AG04449 (cell line): Measurements from ENCODE around the gene RPUSD4.

Experiments
- CTCF ChIA-PET: fragments of 350-600 bp; formaldehyde crosslinking; extraction: SDS; loops from one replicate; lab custom pipeline; 2021; ENCODE audit warnings: antibody characterized with exemption; lab: Yijun Ruan, JAX
- POLR2A ChIA-PET: fragments of 400-600, 350-600 bp; formaldehyde crosslinking; extraction: SDS; loops from one replicate; lab custom pipeline; 2020; ENCODE audit warnings: antibody characterized with exemption, inconsistent platforms; lab: Yijun Ruan, JAX
- DNase-seq: peaks from one replicate; pipeline ENCODE4 v3.0.0-alpha.2; 2010; ENCODE audit warnings: low read depth, low spot score
- H3K4me3 ChIP-seq: 2 replicates; pipeline ENCODE4 v1.5.1; 2011; ENCODE audit warnings: low read depth, mild to moderate bottlenecking, control low read depth, low read length
- TF ChIP-seq, protein P1 (sequence below): IDR thresholded peaks from one replicate; pipeline ENCODE4 v1.5.1; 2011; ENCODE audit warnings: mild to moderate bottlenecking, moderate library complexity, low read length, control low read depth, inconsistent platforms; ENCODE audit not compliant: insufficient read depth; ENCODE audit errors: missing control alignments

RPUSD4 gene

DNA sequence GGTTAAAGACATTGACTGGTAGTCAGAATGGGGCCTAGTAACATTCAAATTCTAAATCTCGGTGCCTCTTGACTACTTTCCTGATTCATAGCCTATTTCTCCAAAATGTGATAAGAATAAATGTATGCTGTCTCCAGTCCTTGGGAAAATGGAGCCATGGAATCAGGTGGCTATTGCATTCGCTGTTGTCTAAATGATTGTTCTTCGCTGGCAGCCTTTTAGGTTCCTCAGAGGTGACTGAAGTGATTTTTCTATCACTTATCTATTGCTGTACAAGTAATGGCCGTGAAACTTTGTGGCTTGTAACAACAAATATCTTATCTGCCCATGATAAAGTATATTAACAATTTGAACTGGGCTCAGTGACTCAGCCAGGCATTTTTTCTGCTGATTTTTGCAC is 41.8 kb upstream of the RPUSD4 start:
- TF ChIP-seq, protein P1, sequence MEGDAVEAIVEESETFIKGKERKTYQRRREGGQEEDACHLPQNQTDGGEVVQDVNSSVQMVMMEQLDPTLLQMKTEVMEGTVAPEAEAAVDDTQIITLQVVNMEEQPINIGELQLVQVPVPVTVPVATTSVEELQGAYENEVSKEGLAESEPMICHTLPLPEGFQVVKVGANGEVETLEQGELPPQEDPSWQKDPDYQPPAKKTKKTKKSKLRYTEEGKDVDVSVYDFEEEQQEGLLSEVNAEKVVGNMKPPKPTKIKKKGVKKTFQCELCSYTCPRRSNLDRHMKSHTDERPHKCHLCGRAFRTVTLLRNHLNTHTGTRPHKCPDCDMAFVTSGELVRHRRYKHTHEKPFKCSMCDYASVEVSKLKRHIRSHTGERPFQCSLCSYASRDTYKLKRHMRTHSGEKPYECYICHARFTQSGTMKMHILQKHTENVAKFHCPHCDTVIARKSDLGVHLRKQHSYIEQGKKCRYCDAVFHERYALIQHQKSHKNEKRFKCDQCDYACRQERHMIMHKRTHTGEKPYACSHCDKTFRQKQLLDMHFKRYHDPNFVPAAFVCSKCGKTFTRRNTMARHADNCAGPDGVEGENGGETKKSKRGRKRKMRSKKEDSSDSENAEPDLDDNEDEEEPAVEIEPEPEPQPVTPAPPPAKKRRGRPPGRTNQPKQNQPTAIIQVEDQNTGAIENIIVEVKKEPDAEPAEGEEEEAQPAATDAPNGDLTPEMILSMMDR, result no peak
- no peak for DNase-seq
- ChIA-PET CTCF (no interaction called here), POLR2A (no interaction called here)
- no peak overlapping the region for H3K4me3 ChIP-seq

DNA sequence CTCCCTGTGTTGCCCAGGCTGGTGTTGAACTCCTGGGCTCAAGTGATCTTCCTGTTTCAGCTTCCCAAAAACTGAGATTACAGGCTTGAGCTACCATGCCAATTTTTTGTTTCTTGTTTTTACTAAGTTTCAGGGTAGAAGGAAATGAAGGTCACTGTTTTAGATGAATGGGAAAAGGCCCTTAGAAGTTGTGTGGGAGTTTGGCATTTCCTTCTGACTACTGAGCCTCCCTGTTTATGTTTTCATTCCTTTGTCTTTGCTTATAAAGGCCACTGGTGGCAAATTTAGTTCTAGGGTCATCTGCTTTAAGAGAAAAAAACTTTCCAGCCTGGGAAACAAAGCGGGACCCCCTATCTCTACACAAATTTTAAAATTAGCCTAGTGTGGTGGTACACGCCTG is 35.2 kb upstream of the RPUSD4 start:
- H3K4me3 ChIP-seq, result no peak overlapping the region
- POLR2A ChIA-PET, result no interaction called here
- CTCF ChIA-PET, result interaction anchor here (0.9 kb wide), 1 partner anchor 17 kb away, joined by 3 read pairs; no protein-coding TSS in a partner anchor
- TF ChIP-seq, protein P1, result no peak
- no peak for DNase-seq

DNA sequence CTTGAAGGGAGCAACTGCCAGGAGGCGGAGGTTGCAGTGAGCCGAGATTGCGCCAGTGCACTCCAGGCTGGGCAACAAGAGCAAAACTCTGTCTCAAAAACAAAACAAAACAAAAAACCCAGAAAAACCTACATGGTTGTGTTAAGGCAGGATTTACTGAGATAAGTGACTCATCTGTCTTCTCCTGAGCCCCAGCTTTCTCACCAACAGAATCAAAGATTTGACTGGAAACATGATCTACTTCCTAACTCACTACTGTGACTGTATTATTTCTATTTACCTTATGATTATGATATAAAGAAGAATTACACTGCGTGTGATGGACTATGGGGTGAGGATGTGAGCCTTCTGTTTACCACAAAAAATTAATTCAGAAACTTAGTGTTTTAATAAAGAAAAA is 21.9 kb upstream of the RPUSD4 start:
- TF ChIP-seq, protein P1, result no peak
- no peak for DNase-seq
- CTCF ChIA-PET, result no interaction called here
- POLR2A ChIA-PET, result no interaction called here
- H3K4me3 ChIP-seq, result no peak overlapping the region

DNA sequence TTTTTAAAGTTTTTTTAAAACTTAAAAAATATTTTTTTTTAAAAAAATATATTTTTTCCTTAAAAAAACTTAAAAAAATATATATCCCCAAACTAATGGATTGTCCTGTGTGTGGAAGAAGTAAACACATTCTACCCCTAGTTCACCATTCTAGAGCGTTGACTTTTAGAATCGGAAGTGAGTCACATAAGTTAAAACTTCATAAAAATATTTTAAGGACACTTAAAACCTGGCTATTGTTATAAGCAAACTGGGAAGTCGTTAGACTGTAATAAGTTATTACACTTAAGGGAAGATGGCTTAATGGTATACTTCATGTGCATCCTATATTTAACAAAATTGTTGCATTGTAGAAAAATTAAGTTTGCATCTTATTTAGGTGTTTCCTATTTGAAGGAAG is 21.2 kb upstream of the RPUSD4 start:
- TF ChIP-seq, protein P1, result no peak
- H3K4me3 ChIP-seq, result no peak overlapping the region
- ChIA-PET POLR2A (no interaction called here), CTCF (no interaction called here)
- DNase-seq, result no peak

DNA sequence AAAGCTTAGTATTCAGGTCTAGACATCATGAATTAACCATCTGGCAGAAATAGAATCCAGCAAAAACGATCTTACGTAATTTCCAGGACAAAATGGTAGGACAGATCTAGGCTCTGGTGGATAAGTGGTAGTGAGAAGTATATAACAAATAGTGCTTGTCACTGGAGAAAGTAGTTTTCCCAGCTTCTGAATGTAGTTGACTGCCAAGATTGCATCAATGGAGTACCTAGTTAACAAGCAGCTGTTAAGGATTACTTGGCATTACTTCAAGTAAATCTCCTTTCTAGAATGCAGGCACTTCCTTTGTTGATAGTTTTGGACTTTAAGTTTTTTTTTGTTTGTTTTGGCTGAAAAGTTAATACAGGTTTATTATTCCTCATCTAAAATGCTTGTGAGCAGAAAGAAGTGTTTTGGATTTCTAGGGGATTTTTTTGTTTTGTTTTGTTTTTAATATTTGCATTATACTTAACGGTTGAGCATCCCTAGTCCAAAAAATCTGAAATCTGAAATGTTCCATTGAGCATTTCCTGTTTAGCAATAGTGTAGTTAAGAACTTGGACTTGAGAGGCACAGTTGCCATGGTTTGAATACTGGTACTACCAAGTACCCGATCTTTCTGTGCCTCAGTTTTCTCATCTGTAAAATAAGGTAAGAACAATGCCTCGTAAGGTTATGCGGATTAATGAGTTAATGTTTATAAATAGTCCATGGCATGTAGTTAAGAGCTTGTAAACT is 20.4 kb upstream of the RPUSD4 start:
- TF ChIP-seq, protein P1, result no peak
- ChIA-PET POLR2A (interaction anchor here (0.6 to 1.1 kb wide), 2 partner anchors 12 to 20 kb away, joined by 3 to 4 read pairs; partner anchors contain the start of genes FAM118B and RPUSD4), CTCF (no interaction called here)
- H3K4me3 ChIP-seq, result no peak overlapping the region
- no peak for DNase-seq

DNA sequence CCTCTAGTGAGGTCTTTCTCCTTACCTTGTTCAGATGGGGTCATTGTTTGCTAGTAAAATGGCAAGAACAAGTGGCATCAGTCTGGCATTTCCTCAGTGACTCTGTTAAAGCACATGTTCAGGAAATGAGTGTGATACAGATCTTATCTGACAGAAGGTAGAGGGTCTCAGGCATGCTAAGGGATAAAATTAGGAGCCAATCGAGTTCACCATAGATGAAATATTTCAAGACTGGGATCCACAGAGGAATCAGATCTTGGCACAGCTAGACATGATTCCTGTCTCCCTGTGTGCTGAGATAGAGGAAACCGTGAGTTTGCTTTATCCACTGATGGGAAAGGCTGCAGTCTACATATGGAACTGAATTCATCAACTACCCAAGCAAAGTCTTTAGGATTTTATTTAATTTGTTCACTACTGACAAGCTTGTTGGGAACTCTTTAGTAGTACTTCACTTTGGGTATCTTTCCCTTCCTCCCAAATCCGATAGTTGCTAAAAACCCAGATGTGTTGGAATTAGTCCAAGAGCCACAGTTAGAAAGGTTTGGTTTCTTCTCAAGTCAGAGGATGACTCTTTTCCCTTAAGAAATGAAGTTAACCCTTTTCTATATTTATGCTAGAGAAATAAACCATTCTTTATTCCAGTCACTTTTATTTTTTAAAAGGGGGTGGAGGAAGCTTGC is 18.5 kb upstream of the RPUSD4 start:
- no peak overlapping the region for H3K4me3 ChIP-seq
- CTCF ChIA-PET, result interaction anchor here (1.0 to 1.2 kb wide), 2 partner anchors 8 to 16 kb away, joined by 3 read pairs; no protein-coding TSS in a partner anchor
- TF ChIP-seq, protein P1, result no peak
- POLR2A ChIA-PET, result no interaction called here
- DNase-seq, result no peak
